Measurements from ENCODE around the gene HPSE2.

DNA sequence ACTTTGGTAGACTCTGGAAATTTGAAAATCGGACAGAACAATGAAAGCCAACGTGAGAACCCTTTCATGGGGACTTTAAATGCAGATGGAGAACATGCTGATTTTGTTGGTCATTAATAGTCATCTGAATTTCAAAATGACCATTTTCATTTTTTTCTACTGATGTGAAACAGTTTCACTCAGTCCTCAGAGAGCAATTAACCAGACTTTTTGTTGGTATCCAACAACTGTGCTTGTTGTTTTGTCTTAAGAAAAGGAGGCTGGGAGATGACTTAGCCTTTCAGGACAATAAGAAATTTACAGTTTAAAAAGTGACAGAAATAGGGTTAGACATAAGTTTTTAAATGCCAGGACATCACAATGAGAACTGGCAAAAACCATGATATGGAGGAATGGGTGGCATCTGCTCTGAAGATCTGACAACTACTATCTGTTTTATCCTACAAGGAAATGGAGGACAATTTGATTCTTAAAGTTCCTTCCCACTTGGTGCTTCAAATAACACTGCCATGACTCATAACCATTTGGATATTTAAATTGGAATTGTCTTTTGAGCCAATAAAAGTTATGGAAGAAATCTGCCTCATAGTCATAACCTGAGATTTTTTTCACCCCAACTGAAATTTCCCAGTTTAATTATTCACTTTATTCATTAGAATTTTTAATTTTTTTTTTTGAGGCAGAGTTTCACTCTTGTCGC is 701.8 kb downstream of the HPSE2 start:
- TF ChIP-seq, protein P1, sequence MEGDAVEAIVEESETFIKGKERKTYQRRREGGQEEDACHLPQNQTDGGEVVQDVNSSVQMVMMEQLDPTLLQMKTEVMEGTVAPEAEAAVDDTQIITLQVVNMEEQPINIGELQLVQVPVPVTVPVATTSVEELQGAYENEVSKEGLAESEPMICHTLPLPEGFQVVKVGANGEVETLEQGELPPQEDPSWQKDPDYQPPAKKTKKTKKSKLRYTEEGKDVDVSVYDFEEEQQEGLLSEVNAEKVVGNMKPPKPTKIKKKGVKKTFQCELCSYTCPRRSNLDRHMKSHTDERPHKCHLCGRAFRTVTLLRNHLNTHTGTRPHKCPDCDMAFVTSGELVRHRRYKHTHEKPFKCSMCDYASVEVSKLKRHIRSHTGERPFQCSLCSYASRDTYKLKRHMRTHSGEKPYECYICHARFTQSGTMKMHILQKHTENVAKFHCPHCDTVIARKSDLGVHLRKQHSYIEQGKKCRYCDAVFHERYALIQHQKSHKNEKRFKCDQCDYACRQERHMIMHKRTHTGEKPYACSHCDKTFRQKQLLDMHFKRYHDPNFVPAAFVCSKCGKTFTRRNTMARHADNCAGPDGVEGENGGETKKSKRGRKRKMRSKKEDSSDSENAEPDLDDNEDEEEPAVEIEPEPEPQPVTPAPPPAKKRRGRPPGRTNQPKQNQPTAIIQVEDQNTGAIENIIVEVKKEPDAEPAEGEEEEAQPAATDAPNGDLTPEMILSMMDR (IDR thresholded peaks at IDR 0.05), result no peak
- TF ChIP-seq POLR2A (IDR thresholded peaks at IDR 0.05), result no peak
